Activated CD8-positive, alpha-beta memory T cell treated with anti-CD3 and anti-CD28 coated beads, Interleukin-2, amount 10 ng/mL, durations not matched to agents 7 days and 5 days (primary cell): ENCODE measurements around the gene CTNNA1. TPM values are rescaled to one million over a fixed set of nuclear protein-coding genes. Genes with fewer than 3 reads are reported as not detected.

Experiments
- ATAC-seq: fragments of 150-1000 bp; cut with Tn5 transposase; one replicate; pipeline ENCODE4 v1.10.0; 2021; ENCODE audit warnings: moderate library complexity
- CTCF ChIA-PET: fragments of 350-600 bp; sonication (Branson Sonifier 250); formaldehyde crosslinking; loops from one replicate; lab custom pipeline; 2021; ENCODE audit warnings: antibody characterized with exemption; lab: Charles Lee
- DNase-seq: peaks from one replicate; pipeline ENCODE4 v3.0.0-alpha.2; 2020
- H3K27ac Mint-ChIP-seq: one replicate; pipeline ENCODE4 v1.8.0; 2021; ENCODE audit warnings: mild to moderate bottlenecking, mixed read lengths
- H3K27me3 Mint-ChIP-seq: one replicate; pipeline ENCODE4 v1.8.0; 2021; ENCODE audit warnings: mixed read lengths
- H3K36me3 Mint-ChIP-seq: one replicate; pipeline ENCODE4 v1.8.0; 2021; ENCODE audit warnings: mild to moderate bottlenecking, mixed read lengths
- H3K4me1 Mint-ChIP-seq: one replicate; pipeline ENCODE4 v1.8.0; 2021; ENCODE audit warnings: mixed read lengths
- H3K4me3 Mint-ChIP-seq: one replicate; pipeline ENCODE4 v1.8.0; 2021; ENCODE audit warnings: mild to moderate bottlenecking, moderate library complexity, mixed read lengths
- H3K9me3 Mint-ChIP-seq: one replicate; pipeline ENCODE4 v1.8.0; 2022; ENCODE audit warnings: low read depth, mixed read lengths
- total RNA-seq, 2 experiments: library from RNA; stranded (reverse); gene quantifications; one replicate each; pipeline ENCODE4 v1.2.3, GENCODE V29; 2021

CTNNA1 gene
- total RNA-seq, 2 experiments from 2014 or later = 62.0 to 89.8 TPM

GRCh38 chr5:138935466-138935865 is 182.2 kb downstream of the CTNNA1 start:
- Mint-ChIP-seq H3K27me3 (no peaks in the 10 kb centered on the region), H3K27ac (no peak overlapping the region), H3K4me3 (no peak overlapping the region), H3K9me3 (no peaks in the 10 kb centered on the region), H3K4me1 (peaks cover 10% of the 10 kb centered on the region), H3K36me3 (peaks cover 3% of the 10 kb centered on the region)
- CTCF ChIA-PET = no interaction called here
- no peak for ATAC-seq
- DNase-seq = no peak

DNA sequence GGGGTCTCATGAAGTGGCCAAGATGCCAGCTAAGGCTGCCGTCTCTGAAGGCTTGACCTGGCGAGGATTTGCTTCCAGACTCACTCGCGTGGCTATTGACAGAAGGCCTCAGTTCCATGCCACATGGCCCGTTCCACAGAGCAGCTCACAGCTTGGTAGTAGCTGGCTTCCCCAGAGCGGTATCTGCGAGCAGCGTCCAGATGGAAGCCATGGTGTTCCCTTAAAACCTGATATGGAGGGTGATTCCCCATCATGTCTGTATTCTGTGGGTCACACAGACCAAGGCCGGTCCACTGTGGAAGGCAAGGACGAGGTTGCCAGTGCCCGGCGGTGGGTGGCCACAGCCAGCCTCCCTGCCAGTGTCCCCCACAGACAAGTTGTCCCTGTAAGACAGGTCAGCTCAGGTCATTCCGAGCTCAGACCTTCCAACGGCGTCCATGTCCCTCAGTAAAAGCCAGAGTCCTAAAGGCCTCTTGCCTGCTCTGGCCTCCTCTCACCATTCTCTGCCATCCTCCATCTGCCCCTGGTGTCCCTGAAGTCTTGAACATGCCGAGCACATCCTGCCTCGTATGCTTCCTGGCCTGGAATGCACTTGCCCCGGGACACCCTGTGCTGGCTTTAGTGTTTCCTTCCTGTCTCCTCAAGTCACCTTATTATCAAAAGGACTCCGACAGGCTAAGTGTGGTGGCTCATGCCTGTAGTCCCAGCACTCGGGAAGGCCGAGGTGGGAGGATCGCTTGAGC is 183.2 kb downstream of the CTNNA1 start:
- Mint-ChIP-seq H3K36me3 (peaks cover 5% of the 10 kb centered on the region), H3K4me1 (peaks cover 13% of the 10 kb centered on the region), H3K27ac (no peak overlapping the region), H3K27me3 (no peaks in the 10 kb centered on the region), H3K9me3 (no peaks in the 10 kb centered on the region), H3K4me3 (no peak overlapping the region)
- ATAC-seq (no peak), DNase-seq (no peak)
- CTCF ChIA-PET = no interaction called here

DNA sequence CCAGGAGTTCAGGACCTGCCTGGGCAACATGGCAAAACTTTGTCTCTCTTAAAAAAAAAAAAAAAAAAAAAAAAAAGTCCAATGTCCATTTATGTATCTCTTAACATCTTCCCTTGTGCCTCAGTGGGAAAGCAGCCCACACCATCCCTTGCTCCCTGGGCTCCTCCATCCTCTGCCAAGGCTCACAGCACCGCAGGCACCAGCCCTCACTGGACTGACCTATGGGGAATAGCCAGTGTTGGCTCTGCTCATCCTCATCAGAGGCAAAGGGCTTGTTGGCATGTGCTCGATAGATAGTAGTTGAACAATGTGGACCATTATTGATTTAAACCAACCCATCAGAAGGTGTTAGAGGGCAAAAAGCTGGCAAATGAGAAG is 183.7 kb downstream of the CTNNA1 start:
- no peak for DNase-seq
- H3K27me3 Mint-ChIP-seq = no peaks in the 10 kb centered on the region
- H3K4me3 Mint-ChIP-seq = no peak overlapping the region
- ATAC-seq = no peak
- H3K9me3 Mint-ChIP-seq = no peaks in the 10 kb centered on the region
- no peak overlapping the region for H3K27ac Mint-ChIP-seq
- CTCF ChIA-PET = no interaction called here
- peaks cover 13% of the 10 kb centered on the region for H3K4me1 Mint-ChIP-seq
- H3K36me3 Mint-ChIP-seq = peaks cover 4% of the 10 kb centered on the region

DNA sequence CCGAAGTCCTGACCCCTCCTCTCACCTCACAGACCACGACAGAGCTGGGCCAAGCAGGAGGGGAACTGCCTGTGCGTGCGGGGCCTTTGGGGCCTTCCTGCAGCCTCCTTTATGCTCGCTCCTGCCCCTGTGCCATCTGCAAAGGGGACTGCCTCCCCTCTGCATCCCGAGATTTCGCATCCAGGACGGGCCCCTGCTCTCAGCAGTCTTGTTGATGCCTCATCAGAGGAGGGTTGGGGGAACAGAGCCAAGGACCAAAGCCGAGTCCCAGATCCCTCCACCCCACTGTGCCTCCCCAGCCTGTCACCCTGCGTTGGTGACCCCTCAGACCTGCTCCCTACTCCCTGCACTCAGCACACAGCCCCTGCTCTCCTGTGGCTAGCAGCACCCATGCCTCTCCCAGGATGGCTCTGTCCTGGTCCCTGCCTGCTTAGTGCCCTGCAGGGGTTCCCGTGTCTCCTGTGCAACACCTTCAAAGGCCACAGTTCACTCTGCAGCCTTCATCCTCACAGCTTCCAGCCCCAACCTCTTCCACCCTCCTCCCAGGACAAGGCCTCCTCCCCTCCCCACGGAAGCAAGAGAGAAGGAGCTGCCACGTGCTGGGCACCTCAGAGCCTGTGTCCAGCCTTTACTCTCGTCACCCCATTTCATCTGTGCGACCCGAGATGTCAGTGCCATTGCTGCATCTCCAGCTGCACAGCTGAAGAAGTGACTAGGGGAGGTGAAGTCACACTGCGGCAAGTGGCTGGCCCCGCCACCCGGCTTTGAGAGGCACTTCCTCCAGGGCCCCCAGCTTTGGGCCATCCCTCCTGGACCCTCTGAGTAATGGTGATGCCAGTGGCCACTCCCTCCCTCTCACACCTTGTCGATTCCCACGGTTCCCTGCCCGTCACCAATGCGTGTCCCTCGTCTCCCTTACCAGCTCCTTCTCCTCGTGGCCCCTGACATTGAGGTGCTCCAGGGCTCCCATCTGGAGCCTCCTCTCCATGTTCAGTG is 184.5 kb downstream of the CTNNA1 start:
- DNase-seq = no peak
- H3K36me3 Mint-ChIP-seq = peaks cover 4% of the 10 kb centered on the region
- H3K4me3 Mint-ChIP-seq = no peak overlapping the region
- CTCF ChIA-PET = no interaction called here
- H3K4me1 Mint-ChIP-seq = peaks cover 13% of the 10 kb centered on the region
- no peaks in the 10 kb centered on the region for H3K9me3 Mint-ChIP-seq
- no peaks in the 10 kb centered on the region for H3K27me3 Mint-ChIP-seq
- H3K27ac Mint-ChIP-seq = peak overlapping the region; percentile 18
- no peak for ATAC-seq

GRCh38 chr5:138938526-138938925 is 185.3 kb downstream of the CTNNA1 start:
- peak overlapping the region; percentile 18 for H3K27ac Mint-ChIP-seq
- no peak overlapping the region for H3K4me3 Mint-ChIP-seq
- no peaks in the 10 kb centered on the region for H3K9me3 Mint-ChIP-seq
- no peaks in the 10 kb centered on the region for H3K27me3 Mint-ChIP-seq
- no peak for DNase-seq
- ATAC-seq = no peak
- peaks cover 13% of the 10 kb centered on the region for H3K4me1 Mint-ChIP-seq
- peaks cover 4% of the 10 kb centered on the region for H3K36me3 Mint-ChIP-seq
- CTCF ChIA-PET = no interaction called here

DNA sequence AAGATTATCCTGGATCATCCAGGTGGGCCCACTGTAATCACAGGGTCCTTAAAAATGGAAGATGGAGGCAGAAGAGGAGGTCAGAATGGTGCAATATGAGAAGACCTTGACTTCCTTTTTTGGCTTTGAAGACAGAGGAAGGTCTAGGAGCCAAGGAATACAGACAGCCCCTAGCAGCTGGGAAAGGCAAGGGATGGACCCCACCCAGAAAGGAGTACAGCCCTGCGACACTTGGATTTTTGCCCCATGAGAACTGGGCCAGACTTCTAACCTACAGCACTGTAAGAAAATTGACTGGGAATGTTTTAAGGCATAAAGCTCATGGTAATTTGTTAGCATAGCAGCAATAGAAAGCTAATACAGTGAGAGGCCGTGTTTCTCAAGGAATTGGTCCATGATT is 188.8 kb downstream of the CTNNA1 start:
- no peak for ATAC-seq
- H3K4me1 Mint-ChIP-seq = peaks cover 13% of the 10 kb centered on the region
- CTCF ChIA-PET = interaction anchor here (0.8 kb wide), 1 partner anchor 363 kb away, joined by 3 read pairs; no protein-coding TSS in a partner anchor
- H3K4me3 Mint-ChIP-seq = no peak overlapping the region
- H3K9me3 Mint-ChIP-seq = no peaks in the 10 kb centered on the region
- no peaks in the 10 kb centered on the region for H3K27me3 Mint-ChIP-seq
- H3K36me3 Mint-ChIP-seq = peaks cover 4% of the 10 kb centered on the region
- peak overlapping the region; percentile 60 for H3K27ac Mint-ChIP-seq
- DNase-seq = no peak

GRCh38 chr5:138942861-138943260 is 189.6 kb downstream of the CTNNA1 start:
- Mint-ChIP-seq H3K27me3 (no peaks in the 10 kb centered on the region), H3K4me1 (peaks cover 13% of the 10 kb centered on the region), H3K27ac (no peak overlapping the region), H3K36me3 (peaks cover 4% of the 10 kb centered on the region), H3K9me3 (no peaks in the 10 kb centered on the region), H3K4me3 (no peak overlapping the region)
- DNase-seq = no peak
- CTCF ChIA-PET = interaction anchor here (0.8 kb wide), 1 partner anchor 364 kb away, joined by 3 read pairs; no protein-coding TSS in a partner anchor
- ATAC-seq = no peak

DNA sequence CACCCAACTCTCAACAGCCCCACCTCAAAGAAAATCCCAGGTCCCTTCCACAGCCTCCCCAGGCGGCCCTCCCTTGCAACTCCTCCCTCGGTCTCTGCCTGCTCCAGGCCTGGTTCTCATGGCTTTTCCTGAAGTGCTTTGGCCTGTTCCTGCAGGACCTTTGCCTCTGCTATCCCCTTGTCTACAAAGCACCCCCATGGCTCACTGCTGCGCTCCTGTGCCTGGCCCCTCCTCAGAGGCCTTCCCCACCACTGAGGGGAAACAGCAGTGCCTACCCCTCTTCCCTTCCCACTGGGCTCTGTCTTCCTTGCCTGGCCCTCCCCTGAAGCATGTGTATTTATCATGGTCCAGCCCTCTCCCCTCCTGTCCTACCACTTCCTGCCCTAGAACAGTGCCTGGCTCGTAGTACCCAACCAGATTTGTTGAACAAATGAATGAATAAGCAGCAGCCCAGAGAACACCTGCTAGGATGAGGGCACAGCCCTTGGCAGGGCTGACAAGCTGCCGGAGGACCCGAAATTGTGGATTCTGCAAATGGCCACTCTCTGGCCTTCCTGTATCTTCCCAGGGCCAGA is 190.5 kb downstream of the CTNNA1 start:
- ATAC-seq (no peak), DNase-seq (no peak)
- no peaks in the 10 kb centered on the region for H3K27me3 Mint-ChIP-seq
- H3K4me1 Mint-ChIP-seq = peaks cover 9% of the 10 kb centered on the region
- CTCF ChIA-PET = no interaction called here
- H3K27ac Mint-ChIP-seq = no peak overlapping the region
- H3K9me3 Mint-ChIP-seq = no peaks in the 10 kb centered on the region
- H3K36me3 Mint-ChIP-seq = peaks cover 4% of the 10 kb centered on the region
- H3K4me3 Mint-ChIP-seq = no peak overlapping the region

DNA sequence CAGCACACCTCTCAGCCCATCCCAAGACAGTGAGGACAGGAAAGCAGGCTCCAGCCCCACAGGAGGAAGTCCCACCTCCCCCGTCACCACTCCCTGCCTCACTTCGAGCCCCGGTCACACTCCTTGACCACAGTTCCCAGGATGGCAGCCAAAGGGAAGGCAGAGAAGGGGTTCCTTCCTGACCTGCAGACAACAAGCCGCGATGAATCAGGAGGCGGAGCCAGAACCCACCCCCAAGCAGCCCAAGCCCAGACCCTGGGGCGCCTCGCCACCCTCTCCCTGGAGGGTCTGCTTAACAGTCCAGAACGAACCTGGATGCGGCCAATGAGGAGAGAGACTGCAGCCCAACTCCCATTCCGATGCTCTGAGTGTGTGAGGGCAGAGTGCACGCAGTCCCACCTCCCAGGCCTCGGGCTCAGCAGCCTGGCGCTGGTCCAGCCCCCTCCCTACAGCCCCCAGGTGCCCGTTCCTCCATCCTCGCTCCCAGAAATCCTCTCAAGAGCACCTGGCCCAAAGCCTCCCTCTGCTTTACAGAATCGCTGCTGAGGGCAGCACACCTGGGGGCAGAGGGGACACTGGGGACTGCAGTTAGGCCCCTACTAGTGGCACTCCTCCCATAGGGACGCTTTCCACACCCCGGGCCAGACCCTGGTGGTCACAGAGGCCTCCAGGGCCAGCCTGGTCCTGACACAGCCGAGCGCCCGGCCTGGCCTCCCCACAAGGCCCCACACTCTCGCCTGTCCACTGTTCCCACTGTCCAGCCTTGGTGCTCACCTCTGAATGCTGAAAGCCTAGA is 191.5 kb downstream of the CTNNA1 start:
- ATAC-seq = no peak
- no peak for DNase-seq
- H3K9me3 Mint-ChIP-seq = no peaks in the 10 kb centered on the region
- no peak overlapping the region for H3K4me3 Mint-ChIP-seq
- no peak overlapping the region for H3K27ac Mint-ChIP-seq
- H3K27me3 Mint-ChIP-seq = no peaks in the 10 kb centered on the region
- CTCF ChIA-PET = no interaction called here
- peaks cover 4% of the 10 kb centered on the region for H3K36me3 Mint-ChIP-seq
- peaks cover 3% of the 10 kb centered on the region for H3K4me1 Mint-ChIP-seq

DNA sequence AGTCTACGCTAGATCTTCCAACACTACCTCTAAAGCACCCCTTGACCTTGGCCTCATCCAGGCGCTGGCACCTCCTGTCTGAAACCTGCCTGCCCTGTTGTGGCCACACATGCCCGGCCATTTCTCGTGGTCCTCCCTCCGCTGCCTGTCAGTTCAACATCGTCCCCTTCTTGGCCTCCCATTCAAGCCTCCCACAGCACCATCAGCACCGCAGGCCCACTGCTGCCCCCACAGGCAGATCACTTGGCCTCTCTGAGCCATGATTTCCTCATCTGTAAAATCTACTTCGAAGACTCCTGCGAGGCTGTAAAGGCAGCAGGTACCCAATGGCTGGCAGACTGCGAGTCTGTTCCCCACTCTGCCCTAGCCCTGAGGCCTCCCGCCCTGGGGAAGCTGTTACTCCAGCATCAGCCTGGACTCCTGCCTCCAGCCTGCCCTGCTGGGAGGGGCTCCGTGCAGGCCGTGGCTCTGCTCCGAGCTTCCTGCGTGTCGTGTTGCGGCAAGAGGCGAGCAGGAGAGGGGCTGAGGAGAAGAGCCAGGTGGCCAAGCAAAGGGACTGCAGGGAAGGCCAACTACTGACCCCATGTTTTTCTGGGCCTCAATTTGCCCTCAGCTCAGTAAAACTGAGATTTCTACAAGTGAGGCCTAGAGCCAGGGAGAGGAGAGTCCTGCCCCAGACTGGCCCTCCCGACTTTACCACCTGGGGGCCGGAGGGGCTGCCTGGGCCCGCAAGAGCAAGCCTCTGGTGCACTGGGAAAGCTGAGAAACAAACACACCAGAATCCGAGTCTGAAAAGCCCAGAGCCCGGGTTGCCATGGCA is 192.4 kb downstream of the CTNNA1 start:
- no peak overlapping the region for H3K4me3 Mint-ChIP-seq
- H3K9me3 Mint-ChIP-seq = no peaks in the 10 kb centered on the region
- CTCF ChIA-PET = interaction anchor here (0.6 kb wide), 1 partner anchor 366 kb away, joined by 3 read pairs; no protein-coding TSS in a partner anchor
- DNase-seq (no peak), ATAC-seq (no peak)
- peaks cover 4% of the 10 kb centered on the region for H3K36me3 Mint-ChIP-seq
- no peaks in the 10 kb centered on the region for H3K27me3 Mint-ChIP-seq
- peaks cover 3% of the 10 kb centered on the region for H3K4me1 Mint-ChIP-seq
- peak overlapping the region; percentile 21 for H3K27ac Mint-ChIP-seq

DNA sequence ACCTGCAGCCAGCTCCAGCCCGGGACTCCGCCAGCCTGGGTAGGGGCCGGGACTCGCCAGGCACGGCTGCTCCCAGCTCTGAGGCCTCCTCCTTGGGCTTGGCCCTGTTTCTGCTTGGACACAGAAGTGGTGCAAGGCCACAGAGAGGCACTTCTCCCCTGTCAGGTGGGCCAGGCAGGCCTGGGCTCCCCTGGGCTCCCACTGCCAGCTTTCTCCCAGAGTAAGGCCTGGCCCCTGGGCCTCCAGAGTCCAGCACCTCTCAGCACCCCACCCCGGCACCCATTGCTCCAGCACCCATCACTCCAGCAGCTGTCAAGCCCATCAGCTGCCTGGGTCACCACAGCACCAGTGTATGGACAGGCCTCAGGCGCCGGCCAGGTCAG is 193.0 kb downstream of the CTNNA1 start:
- CTCF ChIA-PET = no interaction called here
- ATAC-seq (no peak), DNase-seq (no peak)
- H3K9me3 Mint-ChIP-seq = no peaks in the 10 kb centered on the region
- H3K36me3 Mint-ChIP-seq = no peaks in the 10 kb centered on the region
- no peaks in the 10 kb centered on the region for H3K27me3 Mint-ChIP-seq
- no peak overlapping the region for H3K27ac Mint-ChIP-seq
- H3K4me1 Mint-ChIP-seq = no peaks in the 10 kb centered on the region
- H3K4me3 Mint-ChIP-seq = no peak overlapping the region

- Mint-ChIP-seq H3K36me3 (no peaks in the 10 kb centered on the region), H3K4me3 (no peak overlapping the region), H3K4me1 (no peaks in the 10 kb centered on the region), H3K9me3 (no peaks in the 10 kb centered on the region), H3K27me3 (no peaks in the 10 kb centered on the region), H3K27ac (no peak overlapping the region)
- ATAC-seq (no peak), DNase-seq (no peak)
- CTCF ChIA-PET = no interaction called here
These were observed 193.8 kb downstream of the CTNNA1 start for GRCh38 chr5:138946831-138947560.
